Measurements from ENCODE around the gene FBXO11. TPM values are rescaled to one million over a fixed set of nuclear protein-coding genes. Genes with fewer than 3 reads are reported as not detected.

The FBXO11 gene
- total and polyA plus RNA-seq, 2 of the 4 experiments (the other 2 are of a cell fraction) = 27.1 to 29.6 TPM

DNA sequence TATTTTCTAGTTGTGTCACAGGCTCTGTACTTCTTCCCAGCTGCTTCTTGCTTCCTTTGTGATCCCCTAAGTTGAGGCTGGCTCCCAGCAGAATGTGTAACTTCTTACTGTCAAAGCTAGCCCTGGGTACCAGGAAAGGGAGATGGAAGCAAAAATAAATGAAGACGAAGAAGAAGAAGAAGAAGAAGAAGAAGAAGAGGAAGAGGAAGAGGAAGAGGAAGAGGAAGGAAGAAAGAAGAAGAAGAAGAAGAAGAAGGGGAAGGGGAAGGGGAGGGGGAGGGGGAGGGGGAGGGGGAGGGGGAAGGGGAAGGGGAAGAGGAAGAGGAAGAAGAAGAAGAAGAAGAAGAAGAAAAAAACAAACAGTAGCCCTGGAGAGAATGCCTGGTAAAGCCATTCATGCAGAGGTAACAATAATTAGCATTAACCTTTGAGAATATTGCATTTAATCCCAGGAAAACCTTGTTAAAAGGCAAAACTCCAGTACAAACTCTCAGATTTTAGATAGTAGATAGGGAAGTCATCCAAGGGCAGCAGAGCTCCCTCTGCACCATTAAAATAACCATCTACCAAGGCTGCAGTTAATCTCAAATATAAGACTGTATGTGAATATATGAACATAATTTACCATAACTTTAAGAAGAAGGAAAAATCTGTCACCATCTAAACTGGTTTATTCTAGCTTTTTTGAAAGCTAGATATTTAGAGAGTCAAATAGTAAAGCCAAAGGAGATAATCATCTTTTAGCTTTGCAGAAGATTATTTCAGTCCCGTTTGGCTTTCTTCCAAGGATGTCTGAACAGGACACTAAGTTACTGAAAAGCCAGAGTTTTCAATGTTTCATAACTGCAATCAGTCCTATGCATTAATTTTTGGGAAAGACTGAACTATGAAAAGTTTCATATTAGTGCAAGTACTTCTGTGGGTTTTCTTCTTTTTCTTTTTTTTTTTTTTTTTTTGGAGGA, 44.3 kb upstream of the FBXO11 start (continued):
- TF ChIP-seq USF2 (IDR thresholded peaks at IDR 0.05; ENCODE audit: low read depth, low read length) = no peak

- Histone ChIP-seq H3K36me3 (ENCODE audit: control insufficient read depth, insufficient read depth, low read length) (no peaks in the 10 kb centered on the region), H3K23ac (ENCODE audit: low read depth, low read length) (no peak overlapping the region), H4K8ac (ENCODE audit: low read depth in 2 of 2, low read length in 2 of 2) (no peak overlapping the region), H4K5ac (ENCODE audit: low read depth, low read length) (no peak overlapping the region), H2AK9ac (replicated peaks; ENCODE audit: low read depth, low read length, poor library complexity) (no peak overlapping the region), H3K9ac (ENCODE audit: low read depth, low read length) (no peak overlapping the region), H3K79me1 (ENCODE audit: low read depth in 1 of 2, low read length in 2 of 2) (no peaks in the 10 kb centered on the region), H2BK20ac (ENCODE audit: low read depth, low read length) (no peak overlapping the region), H3K27ac (ENCODE audit: insufficient read depth, low read length) (no peak overlapping the region), H3K9me3 (ENCODE audit: control insufficient read depth, insufficient read depth, low read length) (no peaks in the 10 kb centered on the region), H3K4ac (ENCODE audit: low read depth, low read length) (no peak overlapping the region), H2BK5ac (ENCODE audit: low read depth, low read length, poor library complexity, severe bottlenecking) (no peak overlapping the region), H3K4me2 (ENCODE audit: low read depth, low read length) (no peak overlapping the region), H3K4me3 (ENCODE audit: insufficient read depth, low read depth, low read length) (no peak overlapping the region), H4K20me1 (ENCODE audit: insufficient read depth, low read length) (no peaks in the 10 kb centered on the region), H4K91ac (ENCODE audit: insufficient read depth, low read depth, low read length) (no peak overlapping the region), H3K56ac (ENCODE audit: extremely low read depth, insufficient read depth, low read length) (no peak overlapping the region), H3K9me1 (ENCODE audit: insufficient read depth, low read length) (no peaks in the 10 kb centered on the region), H2BK15ac (ENCODE audit: low read depth, low read length) (no peak overlapping the region), H2AK5ac (ENCODE audit: low read depth, low read length) (no peak overlapping the region), H3K18ac (ENCODE audit: low read depth, low read length) (no peak overlapping the region), H2AFZ (replicated peaks; ENCODE audit: low read length, poor library complexity) (no peak overlapping the region), H2BK120ac (ENCODE audit: low read depth, low read length) (no peak overlapping the region), H3K4me1 (ENCODE audit: control insufficient read depth, insufficient read depth, low read length) (no peaks in the 10 kb centered on the region), H3K27me3 (ENCODE audit: control insufficient read depth, insufficient read depth, low read length) (no peaks in the 10 kb centered on the region), H3K14ac (replicated peaks; ENCODE audit: low read depth, low read length) (no peak overlapping the region)
- POLR2A ChIA-PET (ENCODE audit: unreplicated experiment) = no interaction called here
- in situ Hi-C loops (cut with MboI; ENCODE audit: low sequenced_read_pairs) (loop anchor here (10.0 kb wide), 1 partner anchor 128 kb away; no protein-coding TSS in a partner anchor), intact Hi-C loops (cut with micrococcal nuclease) (no loop called here), dilution Hi-C loops (cut with HindIII; ENCODE audit: low sequenced_read_pairs, unreplicated experiment) (no loop called here)
- no TSS peak for BruUV-seq (replicated peaks)
- CTCF ChIA-PET = no interaction called here
- DNase-seq = no peak
- WGBS, 2 experiments (ENCODE audit: extremely low coverage in 2 of 2, insufficient read length in 1 of 2) = 90% methylated on average over 2 of the region's 5 CpGs; no CpG with 5 or more reads in 1 of the 2 experiments
- no peak for ATAC-seq (ENCODE audit: low read depth)
- TF ChIP-seq RCOR1 (IDR thresholded peaks at IDR 0.05; ENCODE audit: insufficient replicate concordance, low read length) (no peak), MXI1 (IDR thresholded peaks at IDR 0.05; ENCODE audit: borderline replicate concordance, low read depth, low read length) (no peak), RFX5 (IDR thresholded peaks at IDR 0.05; ENCODE audit: low read depth, low read length) (no peak), MAFK (IDR thresholded peaks at IDR 0.05; ENCODE audit: low read depth, low read length) (no peak), SMC3 (IDR thresholded peaks at IDR 0.05; ENCODE audit: low read depth, low read length) (no peak), RAD21 (IDR thresholded peaks at IDR 0.05; ENCODE audit: low read length) (no peak), CEBPB (IDR thresholded peaks at IDR 0.05; ENCODE audit: low read depth, low read length) (no peak), POLR2A (IDR thresholded peaks at IDR 0.05; ENCODE audit: low read depth, low read length) (no peak), NFE2L2 (IDR thresholded peaks at IDR 0.05; ENCODE audit: low read depth, low read length) (no peak), MAZ (IDR thresholded peaks at IDR 0.05; ENCODE audit: borderline replicate concordance, low read depth, low read length) (no peak), CHD1 (IDR thresholded peaks at IDR 0.05; ENCODE audit: low read depth, low read length) (no peak)
- TF ChIP-seq, protein P1, sequence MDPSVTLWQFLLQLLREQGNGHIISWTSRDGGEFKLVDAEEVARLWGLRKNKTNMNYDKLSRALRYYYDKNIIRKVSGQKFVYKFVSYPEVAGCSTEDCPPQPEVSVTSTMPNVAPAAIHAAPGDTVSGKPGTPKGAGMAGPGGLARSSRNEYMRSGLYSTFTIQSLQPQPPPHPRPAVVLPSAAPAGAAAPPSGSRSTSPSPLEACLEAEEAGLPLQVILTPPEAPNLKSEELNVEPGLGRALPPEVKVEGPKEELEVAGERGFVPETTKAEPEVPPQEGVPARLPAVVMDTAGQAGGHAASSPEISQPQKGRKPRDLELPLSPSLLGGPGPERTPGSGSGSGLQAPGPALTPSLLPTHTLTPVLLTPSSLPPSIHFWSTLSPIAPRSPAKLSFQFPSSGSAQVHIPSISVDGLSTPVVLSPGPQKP (IDR thresholded peaks at IDR 0.05; ENCODE audit: borderline replicate concordance, low read depth, low read length) = no peak
Observed at GRCh38 chr2:47946593-47946992, 40.3 kb upstream of the FBXO11 start.
